Measurements from ENCODE around the gene SLC16A9.
"Not testable (repeated sequence)": the region's sequence is repeated elsewhere in the genome, so short reads cannot be mapped to it uniquely, and the experiment has no call there.

Gene SLC16A9

GRCh38 chr10:59672150-59672875 lies 37.3 kb downstream of the SLC16A9 start:
- DNase-seq = no peak

- DNase-seq = no peak
Observed at GRCh38 chr10:59670269-59670668, 39.4 kb downstream of the SLC16A9 start.

GRCh38 chr10:59668096-59668495 lies 41.6 kb downstream of the SLC16A9 start:
- no peak for DNase-seq

DNA sequence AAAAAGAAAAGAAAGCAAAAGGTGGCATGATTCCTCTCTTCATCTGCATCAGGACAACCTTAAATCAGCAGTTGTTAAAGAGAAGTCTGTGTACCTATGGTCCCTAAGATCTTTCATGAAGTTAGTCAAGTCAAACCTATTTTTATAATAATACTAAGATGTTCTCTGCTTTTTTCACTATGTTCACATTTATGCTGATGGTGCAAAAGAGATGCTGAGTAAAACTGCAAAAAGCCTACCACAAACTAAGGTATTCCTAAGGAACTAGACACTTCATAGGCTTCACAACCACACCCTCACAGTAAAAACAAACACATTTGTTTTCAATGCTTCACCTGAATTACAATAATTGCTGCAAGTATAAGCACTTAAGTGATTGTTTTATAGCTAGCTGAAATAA lies 43.3 kb downstream of the SLC16A9 start:
- DNase-seq = no peak

GRCh38 chr10:59663213-59663612 lies 46.4 kb downstream of the SLC16A9 start:
- not testable (repeated sequence) for DNase-seq

DNA sequence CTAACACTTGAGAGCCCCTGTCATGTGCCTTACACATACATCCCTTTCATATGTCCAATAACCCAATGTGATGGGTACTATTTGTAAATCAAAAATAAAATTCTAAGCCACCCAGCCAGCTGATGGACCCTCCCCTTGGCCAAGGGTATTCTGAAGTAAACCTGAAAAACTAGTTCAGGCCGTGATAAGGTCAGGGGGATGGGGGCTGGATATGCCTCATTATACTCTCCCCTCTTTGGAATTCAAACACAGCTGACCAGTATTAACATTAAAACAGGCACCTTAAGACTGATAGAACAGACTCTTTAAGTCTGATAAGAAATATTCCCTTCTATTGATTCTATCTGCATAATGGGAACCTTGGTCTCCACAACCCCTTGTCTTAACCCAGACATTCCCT lies 51.9 kb downstream of the SLC16A9 start:
- no peak for DNase-seq

DNA sequence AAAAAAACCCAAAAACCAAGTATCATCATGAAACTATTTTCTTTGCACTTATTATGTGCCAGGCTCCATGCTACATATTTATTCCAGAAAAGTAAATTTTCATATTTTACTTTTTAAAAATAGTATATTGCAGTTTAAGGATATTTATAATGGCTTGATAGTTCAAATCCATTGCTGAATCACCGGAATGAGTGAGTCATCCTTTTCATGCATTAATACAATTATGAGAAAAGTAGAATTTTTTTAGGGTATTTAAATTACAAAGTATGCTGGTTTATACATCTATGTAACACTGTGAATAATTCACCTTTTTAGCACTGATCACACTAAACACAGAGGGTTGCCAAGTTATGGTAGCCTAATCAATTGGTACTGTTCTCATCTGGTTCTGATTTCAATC lies 54.3 kb downstream of the SLC16A9 start:
- no peak for DNase-seq

DNA sequence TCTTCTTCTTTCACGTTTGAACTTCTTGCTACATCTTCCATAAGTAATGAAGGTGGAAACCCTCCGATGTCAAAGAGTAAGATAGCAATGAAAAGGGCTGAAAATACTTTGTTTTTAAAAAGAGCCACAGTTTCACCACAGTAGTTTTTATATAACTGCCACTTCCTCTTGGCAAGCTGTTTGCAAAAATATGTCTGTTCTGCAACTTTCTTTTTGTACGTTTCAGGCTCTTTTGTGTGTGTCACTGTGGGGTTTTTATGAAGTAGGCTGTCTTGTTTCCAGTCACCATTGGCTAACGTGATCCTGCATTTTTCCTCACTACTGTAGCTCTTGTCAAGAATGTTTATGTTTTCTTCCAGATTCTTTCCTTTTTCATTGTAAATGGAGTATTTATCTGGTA lies 55.6 kb downstream of the SLC16A9 start:
- peak; percentile 16 to 29 for DNase-seq

- DNase-seq = no peak
Observed at GRCh38 chr10:59651902-59652301, 57.7 kb downstream of the SLC16A9 start.

DNA sequence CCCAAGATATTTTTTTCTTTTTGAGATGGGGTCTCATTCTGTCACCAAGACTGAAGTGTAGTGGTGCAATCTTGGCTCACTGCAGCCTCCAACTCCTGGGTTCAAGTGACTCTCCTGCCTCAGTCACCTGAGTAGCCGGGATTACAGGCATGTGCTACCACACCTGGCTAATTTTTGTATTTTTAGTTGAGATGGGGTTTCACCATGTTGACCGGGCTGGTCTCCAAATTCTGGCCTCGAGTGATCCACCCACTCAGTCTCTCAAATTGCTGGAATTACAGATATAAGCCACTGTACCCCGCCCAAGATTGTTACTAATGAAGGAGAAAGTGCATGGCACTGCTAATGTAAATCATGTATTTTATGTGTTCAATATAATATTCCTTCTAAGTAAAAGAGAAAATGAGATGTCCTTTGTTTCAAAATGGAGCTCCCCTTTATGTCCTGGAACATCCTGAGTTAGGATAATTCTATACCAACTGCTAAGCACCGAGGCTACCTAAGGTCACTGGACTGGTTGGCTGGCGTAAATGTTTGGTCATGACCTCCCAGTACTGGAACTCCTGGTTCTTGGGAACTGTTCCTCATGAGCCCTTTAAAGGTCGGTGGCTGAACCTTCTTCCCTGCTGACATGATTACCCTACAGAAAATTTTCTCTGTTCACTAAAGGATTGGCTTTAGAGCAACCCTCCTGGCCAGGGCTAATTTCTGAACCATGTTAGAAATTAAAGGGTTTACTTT lies 59.9 kb downstream of the SLC16A9 start:
- no peak for DNase-seq

DNA sequence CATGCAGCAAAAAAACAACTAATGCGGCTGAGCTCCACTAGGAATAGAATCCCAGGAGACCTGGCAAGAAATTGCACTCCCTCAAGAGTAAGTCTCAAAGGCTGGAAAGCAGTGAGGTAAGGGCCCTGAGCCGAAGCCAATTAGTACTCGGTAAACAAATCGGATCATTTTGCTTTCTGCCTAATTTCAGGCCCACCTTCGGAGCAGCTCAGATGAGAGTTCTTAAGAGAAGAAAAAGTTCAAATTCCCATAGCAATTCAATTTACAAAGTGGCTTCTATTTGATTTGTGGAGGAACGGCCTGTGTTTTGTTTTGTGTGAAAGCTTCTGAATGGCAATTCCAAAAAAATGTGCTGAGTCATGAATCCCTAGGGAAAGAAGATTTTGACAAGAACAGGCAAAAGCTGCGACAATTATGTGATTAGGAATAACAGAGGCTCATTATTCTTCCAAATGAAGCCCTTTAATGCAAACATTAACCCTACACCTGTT lies 60.9 kb downstream of the SLC16A9 start:
- DNase-seq = no peak

- DNase-seq = no peak
Observed at GRCh38 chr10:59644841-59645240, 64.8 kb downstream of the SLC16A9 start.

- not testable (repeated sequence) for DNase-seq
Observed at GRCh38 chr10:59641688-59642087, 68.0 kb downstream of the SLC16A9 start.

- DNase-seq = no peak
Observed at GRCh38 chr10:59635502-59636290, 74.0 kb downstream of the SLC16A9 start.

DNA sequence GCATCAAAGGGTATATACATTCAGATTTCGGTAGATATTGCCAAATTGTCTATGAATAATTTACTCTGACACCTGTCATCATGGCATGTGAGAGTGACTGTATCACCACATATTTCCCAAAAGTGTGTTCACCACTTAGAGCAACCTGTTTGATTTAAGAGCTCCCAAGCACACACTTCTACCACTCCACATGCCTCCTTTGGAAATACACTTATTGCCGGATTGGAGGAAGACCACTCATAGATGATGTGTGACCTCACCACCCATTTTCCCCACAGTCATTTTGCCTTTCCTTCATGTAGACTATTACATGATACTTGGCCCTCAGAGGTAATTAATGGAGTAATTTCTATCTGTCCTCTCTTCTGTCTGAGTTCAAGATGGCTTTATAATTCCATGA lies 75.5 kb downstream of the SLC16A9 start:
- DNase-seq = no peak

GRCh38 chr10:59633063-59633462 lies 76.6 kb downstream of the SLC16A9 start:
- DNase-seq = no peak

GRCh38 chr10:59631882-59632807 lies 77.5 kb downstream of the SLC16A9 start:
- no peak for DNase-seq

DNA sequence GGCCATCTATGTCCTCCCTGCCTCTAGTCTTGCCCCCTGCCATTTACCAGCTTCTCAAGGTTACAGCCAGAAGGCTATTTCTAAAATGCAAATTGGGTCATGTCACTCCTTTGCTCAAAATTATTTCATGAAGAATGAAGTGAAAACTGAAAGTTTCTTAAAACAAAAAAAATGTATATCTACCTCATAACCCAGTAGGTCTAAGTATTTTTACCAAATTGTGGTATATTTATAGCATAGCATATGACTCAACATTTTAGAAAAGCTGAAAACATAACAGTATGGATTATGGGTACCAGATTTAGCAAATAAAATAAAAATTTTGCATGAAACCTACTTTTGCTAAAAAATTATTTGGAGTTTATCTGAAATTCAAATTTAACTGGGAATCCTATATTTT lies 78.4 kb downstream of the SLC16A9 start:
- no peak for DNase-seq

GRCh38 chr10:59628965-59629364 lies 80.7 kb downstream of the SLC16A9 start:
- DNase-seq = no peak

GRCh38 chr10:59628456-59628855 lies 81.2 kb downstream of the SLC16A9 start:
- no peak for DNase-seq

GRCh38 chr10:59627366-59628018 lies 82.2 kb downstream of the SLC16A9 start:
- DNase-seq = no peak

GRCh38 chr10:59626523-59626869 lies 83.2 kb downstream of the SLC16A9 start:
- DNase-seq = no peak
